HEK293 (cell line): ENCODE results near the gene DDX17.

ENCODE experiments used
- GLI4 ChIP-seq: fragments of 450-650 bp; formaldehyde crosslinking; IDR thresholded peaks from 2 replicates; pipeline ENCODE4 v1.5.1; 2016; ENCODE audit warnings: missing biosample characterization, missing genetic modification characterization
- HOXA7 ChIP-seq: sonication (generic); formaldehyde crosslinking; IDR thresholded peaks from 2 replicates; pipeline ENCODE4 v1.8.1; 2022; ENCODE audit warnings: missing genetic modification reagents, borderline replicate concordance
- PATZ1 ChIP-seq: fragments of 450-650 bp; formaldehyde crosslinking; IDR thresholded peaks from 2 replicates; pipeline ENCODE4 v1.5.1; 2016; ENCODE audit warnings: missing biosample characterization, missing genetic modification characterization
- PBX3 ChIP-seq: sonication (generic); formaldehyde crosslinking; IDR thresholded peaks from 2 replicates; pipeline ENCODE4 v1.8.1; 2022; ENCODE audit warnings: mild to moderate bottlenecking, moderate library complexity, missing genetic modification reagents
- PRDM6 ChIP-seq: fragments of 450-650 bp; formaldehyde crosslinking; IDR thresholded peaks from 2 replicates; pipeline ENCODE4 v1.5.1; 2017; ENCODE audit warnings: missing biosample characterization, missing genetic modification characterization
- SETDB1 ChIP-seq: IDR thresholded peaks from one replicate; pipeline ENCODE4 v1.6.1; 2017; ENCODE audit warnings: mild to moderate bottlenecking, low read length, moderate library complexity, mixed read lengths; ENCODE audit not compliant: insufficient read length
- YY2 ChIP-seq: fragments of 450-650 bp; formaldehyde crosslinking; IDR thresholded peaks from 2 replicates; pipeline ENCODE4 v1.5.1; 2016; ENCODE audit warnings: missing biosample characterization, missing genetic modification characterization
- ZBTB26 ChIP-seq: fragments of 450-650 bp; formaldehyde crosslinking; optimal IDR thresholded peaks from 2 replicates; pipeline ENCODE3; 2016; ENCODE audit warnings: missing biosample characterization, mild to moderate bottlenecking, missing genetic modification characterization
- ZBTB49 ChIP-seq: fragments of 450-650 bp; formaldehyde crosslinking; IDR thresholded peaks from 2 replicates; pipeline ENCODE4 v1.5.1; 2016; ENCODE audit warnings: missing biosample characterization, missing genetic modification characterization, low read depth
- ZFP37 ChIP-seq: fragments of 450-650 bp; formaldehyde crosslinking; IDR thresholded peaks from 2 replicates; pipeline ENCODE4 v1.5.1; 2016; ENCODE audit warnings: missing biosample characterization, missing genetic modification characterization
- ZNF155 ChIP-seq: fragments of 450-650 bp; formaldehyde crosslinking; IDR thresholded peaks from 2 replicates; pipeline ENCODE4 v1.5.1; 2016; ENCODE audit warnings: missing biosample characterization, missing genetic modification characterization
- ZNF2 ChIP-seq: fragments of 450-650 bp; formaldehyde crosslinking; IDR thresholded peaks from 2 replicates; pipeline ENCODE4 v1.5.1; 2016; ENCODE audit warnings: missing biosample characterization, missing genetic modification characterization
- ZNF23 ChIP-seq: fragments of 450-650 bp; formaldehyde crosslinking; IDR thresholded peaks from 2 replicates; pipeline ENCODE4 v1.5.1; 2016; ENCODE audit warnings: missing biosample characterization, missing genetic modification characterization, borderline replicate concordance
- ZNF302 ChIP-seq: fragments of 450-650 bp; formaldehyde crosslinking; IDR thresholded peaks from 2 replicates; pipeline ENCODE4 v1.5.1; 2016; ENCODE audit warnings: missing biosample characterization, missing genetic modification characterization, low read depth
- ZNF416 ChIP-seq: fragments of 450-650 bp; formaldehyde crosslinking; IDR thresholded peaks from 2 replicates; pipeline ENCODE4 v1.5.1; 2016; ENCODE audit warnings: missing biosample characterization, missing genetic modification characterization
- ZNF426 ChIP-seq: fragments of 450-650 bp; formaldehyde crosslinking; IDR thresholded peaks from 2 replicates; pipeline ENCODE4 v1.5.1; 2017; ENCODE audit warnings: missing biosample characterization, missing genetic modification characterization, mild to moderate bottlenecking, inconsistent platforms, moderate library complexity
- ZNF585B ChIP-seq: fragments of 450-650 bp; formaldehyde crosslinking; IDR thresholded peaks from 2 replicates; pipeline ENCODE4 v1.5.1; 2016; ENCODE audit warnings: missing biosample characterization, missing genetic modification characterization
- ZNF596 ChIP-seq: fragments of 450-650 bp; IDR thresholded peaks from 2 replicates; pipeline ENCODE4 v1.5.0; 2018; ENCODE audit warnings: missing biosample characterization, mild to moderate bottlenecking, missing genetic modification characterization, moderate library complexity
- ZNF623 ChIP-seq: fragments of 450-650 bp; formaldehyde crosslinking; IDR thresholded peaks from 2 replicates; pipeline ENCODE4 v1.5.1; 2016; ENCODE audit warnings: missing biosample characterization, missing genetic modification characterization
- ZNF670 ChIP-seq: fragments of 450-650 bp; formaldehyde crosslinking; IDR thresholded peaks from 2 replicates; pipeline ENCODE4 v1.5.1; 2016; ENCODE audit warnings: missing biosample characterization, missing genetic modification characterization, low read depth
- ZSCAN30 ChIP-seq: fragments of 450-650 bp; IDR thresholded peaks from 2 replicates; pipeline ENCODE4 v1.5.1; 2018; ENCODE audit warnings: missing biosample characterization, mild to moderate bottlenecking, missing genetic modification characterization, moderate library complexity

Gene DDX17

GRCh38 chr22:38505541-38506117 is 482 bp downstream of the DDX17 start (continued):
- TF ChIP-seq PATZ1 (tag by site-specific recombination) (peak; percentile 41; the same call in 1 of the 2 replicates), ZNF302 (tag by site-specific recombination) (no peak), ZNF416 (no peak), ZBTB49 (no peak), ZNF670 (no peak), ZSCAN30 (tag by site-specific recombination) (peak; percentile 59), ZNF426 (tag by site-specific recombination) (no peak), ZNF2 (tag by site-specific recombination) (no peak; the same call in 1 of the 2 replicates), ZNF155 (tag by site-specific recombination) (no peak), ZNF623 (no peak), ZNF23 (tag by site-specific recombination) (0 out of 2 replicates have a peak, but pooled peaks have one; percentile 8), ZNF585B (tag by site-specific recombination) (no peak), PRDM6 (tag by site-specific recombination) (no peak), HOXA7 (no peak), PBX3 (CRISPR knock-in tag) (no peak; the same call in 1 of the 2 replicates), ZBTB26 (tag by site-specific recombination) (peak; percentile 58), ZNF596 (tag by site-specific recombination) (no peak), SETDB1 (no peak), GLI4 (no peak), ZFP37 (tag by site-specific recombination) (no peak), YY2 (tag by site-specific recombination) (no peak)
- TF ChIP-seq, all 188 proteins: peak for 9
